Urinary bladder (tissue), 4 donors: ENCODE measurements around the gene TDRD15. TPM values are rescaled to one million over a fixed set of nuclear protein-coding genes. Genes with fewer than 3 reads are reported as not detected.

ENCODE experiments used
- DNase-seq: peaks from one replicate; pipeline ENCODE4 v3.0.0-alpha.2; 2015; ENCODE audit errors: extremely low spot score
- H3K27ac ChIP-seq: one replicate; pipeline ENCODE4 v1.5.1; 2013; ENCODE audit warnings: low read depth, mild to moderate bottlenecking, moderate library complexity
- H3K36me3 ChIP-seq: one replicate; pipeline ENCODE4 v1.6.1; 2013; ENCODE audit warnings: mild to moderate bottlenecking, moderate library complexity; ENCODE audit not compliant: insufficient read depth
- H3K4me1 ChIP-seq: one replicate; pipeline ENCODE4 v1.6.1; 2013; ENCODE audit warnings: mild to moderate bottlenecking, moderate library complexity; ENCODE audit not compliant: insufficient read depth
- H3K4me3 ChIP-seq: one replicate; pipeline ENCODE4 v1.5.1; 2013; ENCODE audit warnings: low read depth, low read length
- WGBS: extraction: QIAGEN DNeasy Blood & Tissue Kit; methylation state at CpG from one replicate; pipeline ENCODE4 v1.1.7; 2013; 5-methylcytosine and 5-hydroxymethylcytosine counted together
- polyA plus RNA-seq: library from polyadenylated mRNA; stranded (reverse); fragments of 200-250 nt; gene quantifications from one replicate; pipeline ENCODE4 v1.2.3, GENCODE V29; 2013
- total RNA-seq: library from RNA; depleted of rRNA; stranded (reverse); fragments of >200 nt; gene quantifications from one replicate; pipeline ENCODE4 v1.2.3, GENCODE V29; 2014
- donor health status: healthy with polysubstance abuse.
- donor health status: healthy.

Gene TDRD15
- total and polyA plus RNA-seq, 2 donors = 3.8 TPM; not detected in 1

DNA sequence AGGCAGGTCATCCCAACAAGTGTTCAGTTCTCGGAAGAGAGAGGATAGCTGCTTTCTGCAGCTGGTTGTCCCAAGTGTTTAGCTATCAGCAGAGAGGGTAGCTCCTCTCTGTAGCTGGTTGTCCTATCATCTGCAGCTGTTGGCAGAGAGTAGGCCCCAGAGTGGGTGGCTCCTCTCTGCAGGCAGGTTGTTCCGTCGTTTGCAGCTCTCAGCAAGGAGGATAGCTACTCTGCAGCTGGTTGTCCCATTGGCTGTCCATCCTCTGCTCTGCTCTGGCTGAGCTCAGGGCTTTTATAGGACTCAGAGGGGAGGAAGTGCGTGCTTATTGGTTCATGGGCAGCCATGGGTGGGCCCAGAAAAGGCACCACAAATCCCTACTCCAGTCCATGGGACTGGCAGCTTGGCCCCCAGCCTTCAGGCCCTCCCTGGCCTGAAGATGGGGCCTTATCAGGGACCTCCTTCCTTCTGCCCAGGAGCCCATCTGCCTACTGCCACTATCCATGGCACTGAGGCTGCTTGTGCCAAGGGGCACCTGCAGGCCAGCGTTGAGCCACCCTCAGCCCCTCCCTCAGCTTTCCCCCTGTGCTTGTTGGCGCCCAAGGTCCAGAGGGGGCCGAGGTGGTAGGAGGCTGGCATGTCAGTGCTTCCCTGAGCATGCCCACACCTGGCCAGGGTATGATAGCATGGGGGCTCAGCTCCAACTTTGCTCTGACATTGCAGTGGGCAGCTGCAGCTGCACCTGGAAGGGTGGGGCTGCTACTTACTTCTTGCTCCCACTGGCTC, 38.3 kb downstream of the TDRD15 start:
- H3K27ac ChIP-seq = no peak overlapping the region
- no peak for DNase-seq
- H3K36me3 ChIP-seq = no peaks in the 10 kb centered on the region
- H3K4me3 ChIP-seq = no peak overlapping the region
- no peaks in the 10 kb centered on the region for H3K4me1 ChIP-seq
- 86% methylated on average over 7 of the region's 7 CpGs for WGBS

DNA sequence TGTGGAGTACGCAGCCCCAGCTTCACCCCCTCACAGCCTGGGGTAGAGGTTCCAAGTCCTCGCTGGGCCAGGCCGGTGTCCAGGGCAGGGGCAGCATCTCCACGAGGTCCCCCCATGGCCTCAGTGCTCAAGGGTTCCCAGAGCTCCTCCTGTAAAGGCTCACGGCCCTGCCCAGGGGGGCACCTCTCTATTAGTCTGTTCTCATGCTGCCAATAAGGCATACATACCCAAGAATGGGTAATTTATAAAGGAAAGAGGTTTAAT, 38.8 kb downstream of the TDRD15 start:
- no peaks in the 10 kb centered on the region for H3K4me1 ChIP-seq
- H3K27ac ChIP-seq = no peak overlapping the region
- no peaks in the 10 kb centered on the region for H3K36me3 ChIP-seq
- 73% methylated on average over 5 of the region's 5 CpGs for WGBS
- no peak for DNase-seq
- no peak overlapping the region for H3K4me3 ChIP-seq

DNA sequence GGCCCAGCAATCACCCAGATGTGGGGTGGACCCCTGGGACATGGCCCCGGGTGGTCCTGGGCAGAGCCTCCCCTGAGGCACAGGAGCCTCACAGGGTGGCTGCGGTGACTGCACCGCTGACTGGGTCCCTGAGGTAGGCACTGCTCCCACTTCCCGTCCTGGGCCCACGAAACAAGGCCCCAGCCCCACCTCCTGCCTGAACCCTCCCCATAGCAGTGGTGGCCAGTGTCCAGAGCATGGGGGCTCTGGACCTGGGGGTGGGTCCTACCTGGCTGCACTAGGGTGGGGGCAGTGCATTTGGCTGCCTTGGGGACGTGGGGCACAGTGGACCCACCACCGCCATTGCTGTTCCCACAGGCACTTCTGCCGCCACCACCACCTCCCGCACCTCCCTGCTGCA, 39.4 kb downstream of the TDRD15 start:
- DNase-seq = no peak
- Histone ChIP-seq H3K4me3 (no peak overlapping the region), H3K36me3 (no peaks in the 10 kb centered on the region), H3K4me1 (no peaks in the 10 kb centered on the region), H3K27ac (no peak overlapping the region)
- 94% methylated on average over 9 of the region's 9 CpGs for WGBS

DNA sequence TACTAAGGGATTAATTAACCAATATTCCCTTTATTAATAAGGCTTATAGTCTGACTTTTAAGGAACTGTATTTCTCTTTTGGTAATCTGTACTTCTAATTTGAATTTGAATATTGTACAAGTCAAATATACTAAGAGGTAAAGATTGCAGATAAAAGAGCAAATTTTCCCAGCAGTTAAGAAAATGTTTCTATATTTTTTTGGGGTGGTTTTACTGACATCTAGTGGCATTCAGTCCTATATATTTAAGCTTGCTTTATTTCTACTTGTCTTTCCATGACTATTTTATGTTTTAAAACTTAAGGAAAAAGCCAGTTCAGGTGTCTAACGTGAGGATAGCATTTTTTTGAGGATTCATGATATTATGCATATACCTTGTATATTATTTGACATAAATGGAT, 41.6 kb downstream of the TDRD15 start:
- no peak for DNase-seq
- H3K4me1 ChIP-seq = no peaks in the 10 kb centered on the region
- no peak overlapping the region for H3K4me3 ChIP-seq
- H3K36me3 ChIP-seq = no peaks in the 10 kb centered on the region
- no peak overlapping the region for H3K27ac ChIP-seq
- 4% methylated on average over 1 of the region's 1 CpG for WGBS

DNA sequence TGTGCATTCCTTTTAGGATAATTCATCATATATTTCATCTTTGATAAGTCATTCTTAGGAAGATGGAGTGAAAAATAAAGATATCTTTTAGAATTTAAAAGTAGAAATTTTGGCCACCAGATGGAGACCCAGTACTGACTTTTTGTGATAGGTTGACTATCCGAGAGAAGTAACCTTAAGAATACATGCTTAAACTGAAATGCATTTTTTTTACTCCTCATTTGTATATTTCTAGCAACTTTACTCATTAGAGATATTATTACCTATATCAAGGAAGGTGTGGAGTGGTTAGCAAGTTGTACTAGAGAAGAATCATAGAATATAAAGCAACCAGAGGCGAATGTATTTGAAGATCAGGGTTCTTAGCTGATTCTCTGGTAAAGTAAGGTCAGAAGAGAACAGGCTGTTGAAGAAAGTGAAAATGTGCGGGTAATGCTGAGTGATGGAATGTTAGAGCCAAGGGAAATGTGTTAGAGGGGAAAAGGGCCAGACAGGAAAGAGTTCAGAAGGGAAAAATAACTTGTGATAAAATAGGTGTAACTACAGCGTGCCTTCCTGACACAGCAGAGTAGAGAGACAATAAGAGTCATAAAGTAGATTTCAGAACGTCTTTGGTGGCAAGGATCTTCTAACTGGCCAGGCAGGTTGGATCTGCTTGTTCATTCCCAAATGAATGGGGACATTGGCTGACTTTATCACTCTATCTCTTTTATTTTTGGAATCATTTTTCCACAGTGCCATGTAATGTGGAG, 52.3 kb downstream of the TDRD15 start:
- whole genome bisulfite sequencing = 45% methylated on average over 5 of the region's 5 CpGs
- Histone ChIP-seq H3K27ac (no peak overlapping the region), H3K4me3 (no peak overlapping the region), H3K36me3 (no peaks in the 10 kb centered on the region), H3K4me1 (no peaks in the 10 kb centered on the region)
- no peak for DNase-seq

DNA sequence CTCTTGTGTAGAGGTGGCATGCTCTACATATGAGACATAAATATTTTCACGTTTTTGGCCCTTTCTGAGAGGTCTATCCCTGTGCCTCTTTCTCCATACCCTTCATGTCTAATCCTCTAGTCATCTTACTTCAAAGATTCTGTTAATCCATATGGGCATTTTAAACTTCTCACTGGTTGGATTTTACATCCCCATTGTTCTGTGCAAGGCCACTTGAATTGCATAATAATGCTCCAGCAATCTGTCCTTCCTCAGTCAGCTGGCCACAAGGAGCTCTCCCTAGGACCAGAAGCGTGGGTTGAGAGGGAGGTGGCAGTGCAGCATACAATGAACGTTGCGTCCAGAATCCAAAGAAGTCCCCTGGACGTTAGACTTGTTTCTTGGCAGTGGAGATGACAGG, 58.2 kb downstream of the TDRD15 start:
- WGBS = 83% methylated on average over 5 of the region's 5 CpGs
- no peaks in the 10 kb centered on the region for H3K4me1 ChIP-seq
- no peaks in the 10 kb centered on the region for H3K36me3 ChIP-seq
- no peak overlapping the region for H3K27ac ChIP-seq
- no peak for DNase-seq
- H3K4me3 ChIP-seq = no peak overlapping the region

DNA sequence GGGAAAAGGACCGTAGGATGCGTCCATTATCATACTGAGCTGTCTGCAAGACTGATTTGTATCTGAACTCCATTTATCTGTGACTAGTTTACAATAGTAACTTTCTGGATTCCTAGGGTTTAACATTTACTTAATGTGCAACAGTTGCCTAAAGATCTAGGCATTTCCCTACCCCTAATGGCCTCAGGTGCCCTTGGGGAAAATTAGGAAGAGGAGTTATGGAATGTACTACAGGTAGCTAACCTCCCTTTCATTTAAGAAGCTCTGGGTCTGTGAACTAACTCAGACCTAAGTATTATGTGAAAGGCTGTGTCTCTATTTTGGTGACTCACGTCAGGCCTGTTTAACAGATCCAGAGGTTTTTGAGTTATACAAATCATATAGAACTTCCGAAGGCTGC, 59.5 kb downstream of the TDRD15 start:
- no peaks in the 10 kb centered on the region for H3K4me1 ChIP-seq
- no peak overlapping the region for H3K4me3 ChIP-seq
- no peaks in the 10 kb centered on the region for H3K36me3 ChIP-seq
- DNase-seq = no peak
- no peak overlapping the region for H3K27ac ChIP-seq
- WGBS = 65% methylated on average over 4 of the region's 4 CpGs

DNA sequence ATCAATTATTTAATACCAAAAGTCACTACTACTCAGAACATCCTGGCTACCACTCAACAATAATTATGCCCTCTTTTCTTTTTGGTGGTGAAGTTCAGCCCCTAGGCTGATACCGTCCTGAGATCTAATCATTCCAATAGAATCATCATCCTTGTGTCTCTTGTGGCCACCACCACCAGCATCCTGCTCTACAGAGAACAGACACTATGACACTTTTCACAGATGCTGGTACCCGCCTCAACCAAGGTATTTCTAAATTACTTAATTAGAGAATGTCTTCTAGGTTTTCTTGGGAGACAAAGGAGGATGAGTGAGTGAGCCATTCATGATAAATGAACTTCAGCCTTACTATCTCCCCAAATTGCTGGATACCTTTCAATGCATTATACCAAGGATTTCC, 60.0 kb downstream of the TDRD15 start:
- no peaks in the 10 kb centered on the region for H3K36me3 ChIP-seq
- DNase-seq = no peak
- no peaks in the 10 kb centered on the region for H3K4me1 ChIP-seq
- no peak overlapping the region for H3K4me3 ChIP-seq
- H3K27ac ChIP-seq = no peak overlapping the region
- 92% methylated on average over 2 of the region's 2 CpGs for WGBS

DNA sequence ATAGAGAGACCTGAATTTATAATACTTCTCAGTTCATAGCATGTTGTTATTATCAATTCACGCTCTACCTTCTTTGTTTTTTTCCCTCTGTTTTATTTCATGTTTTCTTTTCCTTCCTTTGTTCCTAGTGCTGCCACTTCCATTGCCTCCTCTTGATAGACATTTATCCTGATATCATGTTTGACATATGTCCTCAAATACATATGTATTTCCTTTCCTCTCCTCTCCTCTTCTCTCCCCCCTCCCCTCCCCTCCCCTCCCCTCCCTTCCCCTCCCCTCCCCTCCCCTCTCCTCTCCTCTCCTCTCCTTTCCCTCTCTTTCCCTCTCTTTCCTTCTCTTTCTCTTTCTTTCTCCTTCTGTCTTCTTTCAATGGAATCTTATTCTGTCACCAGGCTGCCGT, 67.8 kb downstream of the TDRD15 start:
- no peak for DNase-seq
- Histone ChIP-seq H3K36me3 (no peaks in the 10 kb centered on the region), H3K4me3 (no peak overlapping the region), H3K27ac (no peak overlapping the region), H3K4me1 (no peaks in the 10 kb centered on the region)
- WGBS = 97% methylated on average over 2 of the region's 2 CpGs

Other genes with a start within 250 kb of the TDRD15 start
- 0.32 TPM for gene APOB, start 79.9 kb upstream of the TDRD15 start, total RNA-seq
- 0.49 TPM for gene APOB, start 79.9 kb upstream of the TDRD15 start, polyA plus RNA-seq